GDM1 (cell line): ENCODE data around the gene DPP4.

ENCODE experiments used
- DNase-seq: peaks from one replicate; lab custom pipeline; 2025; lab: John Stamatoyannopoulos, UW

Gene DPP4

DNA sequence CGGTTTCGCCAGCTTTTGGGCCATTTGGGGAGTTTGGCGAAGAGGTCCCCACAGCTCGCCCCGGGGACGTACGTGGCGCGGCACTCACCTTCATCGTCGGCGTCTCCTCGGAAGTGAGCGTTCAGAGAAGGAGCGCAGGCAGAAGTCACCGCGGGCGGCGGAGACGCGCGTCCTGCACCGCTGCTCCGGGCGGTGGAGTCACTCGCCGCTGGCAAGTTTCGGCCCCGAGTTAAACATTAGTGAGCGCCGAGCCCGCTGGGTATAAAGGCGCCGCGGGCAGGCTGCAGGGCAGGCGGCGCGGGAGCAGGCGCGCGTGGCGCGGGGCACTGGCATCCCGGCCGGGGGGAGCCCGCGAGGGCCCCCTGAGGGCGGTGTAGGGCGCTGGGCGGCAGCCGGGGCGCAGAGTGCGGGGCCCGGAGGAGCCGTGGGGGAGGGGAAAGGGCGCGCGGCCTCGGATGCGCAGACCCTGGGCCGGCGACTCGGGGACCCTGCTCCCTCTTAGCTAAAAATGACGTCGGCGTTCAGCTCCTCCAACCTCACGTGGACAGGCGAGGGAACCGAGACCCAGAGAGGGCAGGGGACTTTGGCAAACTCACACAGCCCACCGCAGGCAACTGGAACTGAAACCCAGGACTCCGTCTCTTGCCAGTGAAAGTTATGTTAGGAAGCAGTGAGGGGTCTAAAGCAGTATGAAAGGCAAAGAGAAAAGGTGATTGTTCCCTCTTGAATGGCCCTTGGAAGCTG, at the start of gene DPP4:
TSS of gene DPP4 (minus strand) at position 328 of the 744 bp plus-strand sequence. CDS start at position 94, 234 bp downstream.
- no peak for DNase-seq

DNA sequence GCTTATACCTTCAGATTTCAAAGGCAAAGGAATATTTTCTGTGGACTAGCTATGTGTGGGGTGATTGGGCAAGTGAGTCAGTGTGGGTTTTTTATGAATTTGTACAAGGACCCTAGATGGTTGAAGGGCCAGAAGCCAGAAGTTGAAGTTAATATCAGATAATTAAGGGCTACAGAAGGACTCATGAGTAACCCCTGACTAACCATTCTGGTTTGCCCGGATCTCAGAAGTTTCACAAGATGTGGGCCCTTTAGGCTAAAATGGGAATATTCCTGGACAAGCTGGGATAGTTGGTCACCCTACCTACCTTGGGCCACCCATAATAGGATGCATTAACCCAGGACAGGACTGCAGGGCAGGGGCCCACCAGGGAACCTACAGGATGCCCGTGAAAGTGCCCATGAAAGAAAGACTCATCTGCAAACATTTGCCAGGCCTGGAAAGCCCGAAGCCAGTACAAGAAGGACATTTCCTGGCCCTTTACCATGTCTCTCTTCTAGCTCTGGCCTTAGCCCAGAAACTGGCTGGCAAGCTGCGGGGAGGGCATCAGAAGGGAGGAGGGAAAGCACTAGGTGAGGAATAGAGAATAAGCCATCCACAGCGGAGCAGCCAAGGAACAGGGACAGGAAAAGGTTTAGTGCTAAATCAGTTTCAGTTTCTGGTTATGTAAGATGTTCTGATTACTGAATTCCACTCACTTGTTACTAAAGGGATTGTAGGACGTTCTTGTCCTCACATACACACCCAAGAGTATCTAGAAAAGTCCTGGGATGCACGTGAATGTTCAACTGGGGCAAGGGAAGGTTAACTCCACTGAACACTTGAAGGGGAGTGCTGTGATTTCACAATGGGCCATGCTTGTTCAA, 44.4 kb upstream of the DPP4 start:
- no peak for DNase-seq

GRCh38 chr2:162116352-162116751, 42.3 kb upstream of the DPP4 start:
- DNase-seq, result no peak

DNA sequence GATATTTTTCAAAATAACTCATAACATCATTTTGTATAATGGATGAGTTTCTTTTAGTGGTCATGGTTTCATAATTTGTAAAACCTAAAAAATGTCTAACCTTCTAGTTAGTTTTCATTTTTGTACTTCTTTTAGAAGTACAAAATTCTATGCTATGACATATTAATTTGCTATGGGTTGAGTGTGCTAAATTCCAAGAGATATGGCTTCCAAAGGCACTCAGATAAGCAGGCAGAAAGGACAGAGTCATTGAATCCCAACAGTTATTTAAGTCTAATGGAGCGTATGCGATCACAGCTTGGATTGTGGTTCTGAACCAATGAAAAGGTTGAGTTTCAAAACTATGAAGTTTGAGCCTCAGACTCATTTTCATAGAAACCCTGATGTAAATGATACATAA, 41.1 kb upstream of the DPP4 start:
- DNase-seq, result no peak

- DNase-seq, result no peak
Measured at GRCh38 chr2:162114271-162114670, 40.3 kb upstream of the DPP4 start.

GRCh38 chr2:162113776-162114168, 39.8 kb upstream of the DPP4 start:
- DNase-seq, result no peak

GRCh38 chr2:162113088-162113775, 39.2 kb upstream of the DPP4 start:
- no peak for DNase-seq

GRCh38 chr2:162111958-162112850, 38.2 kb upstream of the DPP4 start:
- no peak for DNase-seq

DNA sequence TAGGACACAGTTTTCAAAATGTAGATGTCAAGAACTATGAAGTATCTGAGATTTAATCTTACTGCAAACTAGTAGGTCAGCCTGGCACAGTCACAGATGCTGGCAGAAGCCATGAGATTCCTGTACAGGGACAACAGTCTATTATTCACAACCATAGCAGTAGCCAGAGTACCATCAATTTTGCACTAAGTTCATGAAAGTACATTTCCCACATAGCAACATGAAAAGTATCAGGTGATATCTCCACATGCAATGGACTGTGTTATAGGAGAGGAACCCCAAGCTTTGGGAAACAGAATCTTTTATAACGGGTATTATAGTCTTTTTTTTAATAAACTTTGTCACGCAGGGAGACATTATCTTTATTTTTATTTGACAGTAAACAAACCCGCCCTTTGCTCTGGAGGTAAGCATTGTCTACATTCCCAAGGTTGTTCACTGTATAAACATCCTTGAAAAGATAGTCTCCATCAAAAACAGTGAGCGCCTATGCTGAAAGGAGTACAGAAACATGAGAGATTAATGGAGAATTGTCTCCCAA, 33.4 kb upstream of the DPP4 start:
- DNase-seq, result no peak

- DNase-seq, result no peak
Measured at GRCh38 chr2:162106746-162107145, 32.7 kb upstream of the DPP4 start.

DNA sequence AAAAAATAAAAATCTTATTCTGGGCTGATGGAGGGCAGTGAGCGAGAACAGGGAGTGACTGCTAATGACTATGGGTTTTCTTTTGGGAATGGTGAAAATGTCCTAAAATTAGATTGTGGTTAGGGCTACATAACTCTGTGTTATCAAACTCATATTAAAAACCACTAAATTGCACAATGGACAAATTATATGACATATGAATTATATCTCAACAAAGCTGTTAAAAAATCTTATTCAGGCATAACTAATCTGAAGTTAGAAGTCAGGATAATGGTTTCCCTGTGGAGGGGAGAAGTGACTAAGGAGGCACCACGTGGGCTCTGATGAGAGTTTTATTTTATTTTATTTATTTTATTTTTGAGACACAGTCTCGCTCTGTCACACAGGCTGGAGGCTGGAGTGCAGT, 32.1 kb upstream of the DPP4 start:
- no peak for DNase-seq

DNA sequence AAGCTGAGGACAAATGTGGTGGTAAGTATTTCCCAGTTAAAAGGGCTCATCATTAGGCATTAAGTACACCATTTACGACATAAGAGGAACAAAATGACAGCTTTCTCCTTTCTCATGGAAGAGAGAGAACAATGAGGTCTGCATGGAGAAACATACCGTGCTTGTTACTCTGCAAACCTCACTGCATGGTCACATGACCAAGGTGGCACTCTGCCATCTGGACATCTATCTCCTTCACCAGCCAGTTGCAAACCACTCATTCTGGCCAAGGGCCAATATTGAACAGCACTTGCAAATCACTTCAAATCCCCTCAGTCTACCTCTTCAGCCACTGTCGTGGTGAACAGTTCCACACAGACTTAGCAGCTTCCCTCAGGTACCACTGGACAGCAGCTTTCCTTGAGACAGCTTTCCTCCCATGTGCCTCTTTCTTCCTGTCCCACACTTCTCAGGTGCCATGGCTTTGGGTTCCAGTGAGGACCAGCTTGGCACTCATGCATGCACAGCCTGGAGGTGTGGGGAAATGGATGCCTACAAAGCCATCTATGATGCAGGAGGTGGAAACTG, 29.5 kb upstream of the DPP4 start:
- DNase-seq, result no peak

DNA sequence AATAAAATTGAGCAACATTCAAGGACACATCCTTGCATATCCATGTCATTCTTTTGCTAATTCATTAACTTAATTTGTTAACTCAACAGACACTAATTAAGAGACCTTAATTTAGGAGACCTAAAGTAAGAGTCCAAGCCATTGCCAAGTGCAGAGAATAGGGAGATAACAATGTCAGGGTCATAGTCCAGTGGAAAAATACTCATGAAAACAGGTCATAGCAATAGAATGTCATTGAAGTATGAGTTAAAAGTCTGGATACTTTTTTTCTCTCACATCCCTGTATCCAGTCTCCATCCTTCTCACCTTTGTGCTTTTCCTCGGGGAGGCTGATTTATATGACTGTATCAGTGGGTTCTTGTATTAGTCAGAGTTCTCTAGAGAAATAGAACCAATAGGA, 26.6 kb upstream of the DPP4 start:
- DNase-seq, result no peak

- DNase-seq, result no peak
Measured at GRCh38 chr2:162099836-162100235, 25.8 kb upstream of the DPP4 start.

GRCh38 chr2:162092658-162093556, 18.9 kb upstream of the DPP4 start:
- no peak for DNase-seq

DNA sequence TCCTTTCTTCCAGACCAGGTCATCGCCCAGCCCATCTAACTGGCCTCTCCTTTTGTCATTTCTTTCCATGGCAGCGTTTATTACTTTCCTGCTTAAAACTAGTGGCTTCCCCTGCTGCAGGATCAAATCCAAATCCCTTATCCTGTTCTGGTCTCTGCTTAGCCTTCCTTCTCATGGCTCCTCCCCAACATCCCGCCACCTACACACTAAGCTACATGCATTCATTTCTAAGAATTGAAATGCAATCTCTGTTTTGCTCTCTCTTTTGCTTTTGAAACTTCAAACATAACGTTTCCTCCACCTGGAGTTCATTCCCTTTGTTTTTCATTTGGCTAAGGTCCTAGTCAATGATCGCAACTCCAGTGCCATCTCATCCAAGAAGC, 18.0 kb upstream of the DPP4 start:
- no peak for DNase-seq

GRCh38 chr2:162091325-162092007, 17.5 kb upstream of the DPP4 start:
- DNase-seq, result no peak

DNA sequence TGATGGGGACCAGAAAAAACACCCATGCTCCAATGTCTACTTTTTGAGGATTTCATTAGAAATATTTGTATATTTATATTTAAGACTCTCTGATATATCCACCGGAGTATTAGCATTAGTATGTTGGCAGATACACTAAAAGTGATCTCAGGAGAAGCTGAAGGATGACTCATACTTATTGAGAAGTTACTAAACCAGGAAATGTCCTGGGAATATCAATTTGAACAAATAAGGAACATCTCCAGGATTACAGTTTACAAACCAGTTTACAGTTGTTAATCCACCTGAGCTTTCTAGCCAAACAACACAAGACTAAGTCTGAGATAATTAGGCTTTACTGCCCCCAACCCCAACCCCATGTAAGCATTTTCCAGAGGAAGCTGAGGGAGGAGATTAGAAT, 16.1 kb upstream of the DPP4 start:
- no peak for DNase-seq

GRCh38 chr2:162086904-162087303, 12.9 kb upstream of the DPP4 start:
- no peak for DNase-seq
